HepG2 (cell line): ENCODE results near the gene C2orf81. TPM values are rescaled to one million over a fixed set of nuclear protein-coding genes. Genes with fewer than 3 reads are reported as not detected.

Source experiments
- KMT2A ChIP-seq: sonication (generic); formaldehyde crosslinking; IDR thresholded peaks from 2 replicates; pipeline ENCODE4 v1.4.0; 2020; ENCODE audit warnings: missing genetic modification reagents
- NR2F1 ChIP-seq, 2 experiments: fragments of 450-650 bp in 1 of 2; formaldehyde crosslinking in 1 of 2; IDR thresholded peaks; 2 replicates each; pipeline versions ENCODE4 v1.5.0 to v1.6.1; 2016 to 2020; ENCODE audit warnings: mild to moderate bottlenecking in 1 of 2, missing compliant biosample characterization in 1 of 2, missing genetic modification reagents in 1 of 2, moderate library complexity in 1 of 2
- RAD21 ChIP-seq: fragments of 450-650 bp; formaldehyde crosslinking; IDR thresholded peaks from 2 replicates; pipeline ENCODE4 v1.5.0; 2020; ENCODE audit warnings: mild to moderate bottlenecking
- ZBTB21 ChIP-seq: sonication (generic); formaldehyde crosslinking; IDR thresholded peaks from 2 replicates; pipeline ENCODE4 v1.4.0; 2020; ENCODE audit warnings: missing genetic modification reagents
- ZNF24 ChIP-seq: fragments of 450-650 bp; IDR thresholded peaks from 2 replicates; pipeline ENCODE4 v1.6.1; 2017; ENCODE audit warnings: antibody characterized with exemption, mild to moderate bottlenecking
- ZNF34 ChIP-seq: sonication (generic); formaldehyde crosslinking; IDR thresholded peaks from 2 replicates; pipeline ENCODE4 v1.4.0; 2020; ENCODE audit warnings: mild to moderate bottlenecking, missing genetic modification reagents, borderline replicate concordance
- ZSCAN29 ChIP-seq: sonication (generic); formaldehyde crosslinking; conservative IDR thresholded peaks from 2 replicates; pipeline ENCODE4 v1.4.0; 2020; ENCODE audit warnings: mild to moderate bottlenecking, missing genetic modification reagents
- ZSCAN9 ChIP-seq: IDR thresholded peaks from 2 replicates; pipeline ENCODE4 v1.6.1; 2016; ENCODE audit warnings: borderline replicate concordance
- polyA plus RNA-seq, 8 experiments: library from polyadenylated mRNA; depleted of rRNA in 3 of 8; stranded (reverse) in 7 of 8; unstranded in 1 of 8; fragments of >200 nt; fragmentation: Illumina TruSeq in 4 of 8; extraction: Trizol in 4 of 8; gene quantifications; 2 replicates each; pipeline versions ENCODE4 v1.2.1 to v1.2.3, GENCODE V29; 2011 to 2016; ENCODE audit warnings: low read depth in 4 of 8, missing spikeins in 1 of 8, mixed read lengths in 1 of 8; ENCODE audit not compliant: insufficient read depth in 1 of 8
- total RNA-seq, 5 experiments: library from RNA; depleted of rRNA; stranded (reverse); fragments of >200 nt; fragmentation: Illumina TruSeq; extraction: Trizol; gene quantifications; 2 replicates each; pipeline ENCODE4 v1.2.3, GENCODE V29; 2016; ENCODE audit warnings: low read depth in 1 of 5
- TF ChIP-seq, protein P1 (sequence below): sonication (generic); formaldehyde crosslinking; IDR thresholded peaks from 2 replicates; pipeline ENCODE4 v1.8.0; 2022; ENCODE audit warnings: missing genetic modification reagents, mild to moderate bottlenecking, borderline replicate concordance
- TF ChIP-seq, protein P2 (sequence below), 2 experiments: sonication (generic) in 1 of 2; formaldehyde crosslinking in 1 of 2; IDR thresholded peaks; 2 replicates each; pipeline versions ENCODE4 v1.6.1 to v1.9.0; 2014 to 2022; ENCODE audit warnings: antibody characterized with exemption in 1 of 2, borderline replicate concordance in 1 of 2, inconsistent platforms in 1 of 2, low read depth in 1 of 2, missing genetic modification reagents in 1 of 2
- TF ChIP-seq, protein P3 (sequence below), 2 experiments: IDR thresholded peaks; 2 replicates each; pipeline ENCODE4 v1.6.1; 2011 to 2012; ENCODE audit warnings: low read length in 2 of 2, borderline replicate concordance in 1 of 2, low read depth in 1 of 2, mild to moderate bottlenecking in 1 of 2, moderate library complexity in 1 of 2
- TF ChIP-seq, protein P4 (sequence below): sonication (generic); formaldehyde crosslinking; IDR thresholded peaks from 2 replicates; pipeline ENCODE4 v1.8.0; 2022; ENCODE audit warnings: mild to moderate bottlenecking, missing genetic modification reagents, borderline replicate concordance

Gene C2orf81
- total and polyA plus RNA-seq, 2 of the 13 experiments (the other 11 are each of a cell fraction or from before 2014, with no cell fraction given) = 0.15 to 0.17 TPM

DNA sequence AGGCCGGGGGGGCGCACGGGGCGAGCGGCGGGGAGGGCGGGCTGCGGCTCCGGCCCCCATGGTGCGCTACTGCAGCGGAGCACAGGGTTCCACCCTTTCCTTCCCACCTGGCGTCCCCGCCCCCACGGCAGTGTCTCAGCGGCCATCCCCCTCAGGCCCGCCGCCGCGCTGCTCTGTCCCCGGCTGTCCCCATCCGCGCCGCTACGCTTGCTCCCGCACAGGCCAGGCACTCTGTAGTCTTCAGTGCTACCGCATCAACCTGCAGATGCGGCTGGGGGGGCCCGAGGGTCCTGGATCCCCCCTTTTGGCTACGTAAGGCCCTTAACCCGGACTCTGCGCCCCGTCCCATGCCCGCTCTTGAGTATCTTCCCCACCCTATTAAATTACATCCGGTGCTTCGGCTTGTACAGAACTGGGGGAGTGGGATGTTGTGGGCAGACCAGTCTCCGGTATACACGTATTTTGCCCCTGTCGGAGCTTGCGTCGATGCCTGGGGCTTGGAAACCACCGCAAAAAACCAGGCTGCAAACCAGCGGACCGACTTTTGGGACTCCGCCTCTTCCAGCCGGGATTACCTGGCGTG is 36.2 kb upstream of the C2orf81 start (continued):
- TF ChIP-seq, protein P1, sequence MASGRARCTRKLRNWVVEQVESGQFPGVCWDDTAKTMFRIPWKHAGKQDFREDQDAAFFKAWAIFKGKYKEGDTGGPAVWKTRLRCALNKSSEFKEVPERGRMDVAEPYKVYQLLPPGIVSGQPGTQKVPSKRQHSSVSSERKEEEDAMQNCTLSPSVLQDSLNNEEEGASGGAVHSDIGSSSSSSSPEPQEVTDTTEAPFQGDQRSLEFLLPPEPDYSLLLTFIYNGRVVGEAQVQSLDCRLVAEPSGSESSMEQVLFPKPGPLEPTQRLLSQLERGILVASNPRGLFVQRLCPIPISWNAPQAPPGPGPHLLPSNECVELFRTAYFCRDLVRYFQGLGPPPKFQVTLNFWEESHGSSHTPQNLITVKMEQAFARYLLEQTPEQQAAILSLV (CRISPR knock-in tag) = peak; percentile 74; the same call in 1 of the 2 replicates
- TF ChIP-seq ZBTB21 (CRISPR knock-in tag) = peak; percentile 62; the same call in 1 of the 2 replicates
- TF ChIP-seq ZNF34 (CRISPR knock-in tag) = peak; percentile 71; the same call in 1 of the 2 replicates
- TF ChIP-seq, protein P2, sequence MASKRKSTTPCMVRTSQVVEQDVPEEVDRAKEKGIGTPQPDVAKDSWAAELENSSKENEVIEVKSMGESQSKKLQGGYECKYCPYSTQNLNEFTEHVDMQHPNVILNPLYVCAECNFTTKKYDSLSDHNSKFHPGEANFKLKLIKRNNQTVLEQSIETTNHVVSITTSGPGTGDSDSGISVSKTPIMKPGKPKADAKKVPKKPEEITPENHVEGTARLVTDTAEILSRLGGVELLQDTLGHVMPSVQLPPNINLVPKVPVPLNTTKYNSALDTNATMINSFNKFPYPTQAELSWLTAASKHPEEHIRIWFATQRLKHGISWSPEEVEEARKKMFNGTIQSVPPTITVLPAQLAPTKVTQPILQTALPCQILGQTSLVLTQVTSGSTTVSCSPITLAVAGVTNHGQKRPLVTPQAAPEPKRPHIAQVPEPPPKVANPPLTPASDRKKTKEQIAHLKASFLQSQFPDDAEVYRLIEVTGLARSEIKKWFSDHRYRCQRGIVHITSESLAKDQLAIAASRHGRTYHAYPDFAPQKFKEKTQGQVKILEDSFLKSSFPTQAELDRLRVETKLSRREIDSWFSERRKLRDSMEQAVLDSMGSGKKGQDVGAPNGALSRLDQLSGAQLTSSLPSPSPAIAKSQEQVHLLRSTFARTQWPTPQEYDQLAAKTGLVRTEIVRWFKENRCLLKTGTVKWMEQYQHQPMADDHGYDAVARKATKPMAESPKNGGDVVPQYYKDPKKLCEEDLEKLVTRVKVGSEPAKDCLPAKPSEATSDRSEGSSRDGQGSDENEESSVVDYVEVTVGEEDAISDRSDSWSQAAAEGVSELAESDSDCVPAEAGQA (IDR thresholded peaks at IDR 0.05; ENCODE audit: low read depth) = no peak; the same call in 1 of the 2 replicates
- TF ChIP-seq, protein P2 (CRISPR knock-in tag; IDR thresholded peaks at IDR 0.05; ENCODE audit: borderline replicate concordance) = peak; percentile 61; the same call in 1 of the 2 replicates
- TF ChIP-seq, protein P3, sequence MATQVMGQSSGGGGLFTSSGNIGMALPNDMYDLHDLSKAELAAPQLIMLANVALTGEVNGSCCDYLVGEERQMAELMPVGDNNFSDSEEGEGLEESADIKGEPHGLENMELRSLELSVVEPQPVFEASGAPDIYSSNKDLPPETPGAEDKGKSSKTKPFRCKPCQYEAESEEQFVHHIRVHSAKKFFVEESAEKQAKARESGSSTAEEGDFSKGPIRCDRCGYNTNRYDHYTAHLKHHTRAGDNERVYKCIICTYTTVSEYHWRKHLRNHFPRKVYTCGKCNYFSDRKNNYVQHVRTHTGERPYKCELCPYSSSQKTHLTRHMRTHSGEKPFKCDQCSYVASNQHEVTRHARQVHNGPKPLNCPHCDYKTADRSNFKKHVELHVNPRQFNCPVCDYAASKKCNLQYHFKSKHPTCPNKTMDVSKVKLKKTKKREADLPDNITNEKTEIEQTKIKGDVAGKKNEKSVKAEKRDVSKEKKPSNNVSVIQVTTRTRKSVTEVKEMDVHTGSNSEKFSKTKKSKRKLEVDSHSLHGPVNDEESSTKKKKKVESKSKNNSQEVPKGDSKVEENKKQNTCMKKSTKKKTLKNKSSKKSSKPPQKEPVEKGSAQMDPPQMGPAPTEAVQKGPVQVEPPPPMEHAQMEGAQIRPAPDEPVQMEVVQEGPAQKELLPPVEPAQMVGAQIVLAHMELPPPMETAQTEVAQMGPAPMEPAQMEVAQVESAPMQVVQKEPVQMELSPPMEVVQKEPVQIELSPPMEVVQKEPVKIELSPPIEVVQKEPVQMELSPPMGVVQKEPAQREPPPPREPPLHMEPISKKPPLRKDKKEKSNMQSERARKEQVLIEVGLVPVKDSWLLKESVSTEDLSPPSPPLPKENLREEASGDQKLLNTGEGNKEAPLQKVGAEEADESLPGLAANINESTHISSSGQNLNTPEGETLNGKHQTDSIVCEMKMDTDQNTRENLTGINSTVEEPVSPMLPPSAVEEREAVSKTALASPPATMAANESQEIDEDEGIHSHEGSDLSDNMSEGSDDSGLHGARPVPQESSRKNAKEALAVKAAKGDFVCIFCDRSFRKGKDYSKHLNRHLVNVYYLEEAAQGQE (IDR thresholded peaks at IDR 0.05; ENCODE audit: borderline replicate concordance in 1 of 2, low read depth in 1 of 2, low read length in 2 of 2) = no peak
- TF ChIP-seq ZSCAN29 = peak; percentile 80; the same call in 1 of the 2 replicates
- TF ChIP-seq, protein P4, sequence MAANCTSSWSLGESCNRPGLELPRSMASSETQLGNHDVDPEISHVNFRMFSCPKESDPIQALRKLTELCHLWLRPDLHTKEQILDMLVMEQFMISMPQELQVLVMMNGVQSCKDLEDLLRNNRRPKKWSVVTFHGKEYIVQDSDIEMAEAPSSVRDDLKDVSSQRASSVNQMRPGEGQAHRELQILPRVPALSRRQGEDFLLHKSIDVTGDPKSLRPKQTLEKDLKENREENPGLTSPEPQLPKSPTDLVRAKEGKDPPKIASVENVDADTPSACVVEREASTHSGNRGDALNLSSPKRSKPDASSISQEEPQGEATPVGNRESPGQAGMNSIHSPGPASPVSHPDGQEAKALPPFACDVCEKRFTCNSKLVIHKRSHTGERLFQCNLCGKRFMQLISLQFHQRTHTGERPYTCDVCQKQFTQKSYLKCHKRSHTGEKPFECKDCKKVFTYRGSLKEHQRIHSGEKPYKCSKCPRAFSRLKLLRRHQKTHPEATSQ (CRISPR knock-in tag) = peak; percentile 92; the same call in 1 of the 2 replicates
- TF ChIP-seq RAD21 (CRISPR knock-in tag) = no peak; the same call in none of the 2 replicates
- no peak for TF ChIP-seq ZNF24
- TF ChIP-seq ZSCAN9 (CRISPR knock-in tag) = peak; percentile 76
- TF ChIP-seq NR2F1 (CRISPR knock-in tag; IDR thresholded peaks at IDR 0.05) = 0 out of 4 replicates have a peak, but pooled peaks of 1 of the 2 experiments have one; percentile 1
- peak; percentile 83 for TF ChIP-seq KMT2A (CRISPR knock-in tag)
